Neural cell (in vitro differentiated cells): ENCODE data around the gene ZCCHC17. TPM values are rescaled to one million over a fixed set of nuclear protein-coding genes. Genes with fewer than 3 reads are reported as not detected.

Experiments used
- H2AFZ ChIP-seq: fragments of 200-600, 300-800 bp; sonication (generic), shearing (Covaris generic); 2 replicates; pipeline ENCODE4 v1.6.0; 2014; ENCODE audit warnings: low read depth, mild to moderate bottlenecking, antibody characterized with exemption, low read length, moderate library complexity
- H3F3A ChIP-seq: fragments of 200-600 bp; shearing (Covaris generic); 2 replicates; pipeline ENCODE4 v1.6.1; 2016; ENCODE audit warnings: mild to moderate bottlenecking, moderate library complexity, mixed read lengths, antibody characterized with exemption, low read length; ENCODE audit not compliant: insufficient read depth, poor library complexity, severe bottlenecking
- H3K27ac ChIP-seq: fragments of 200-600, 300-800 bp; sonication (generic), shearing (Covaris generic); 2 replicates; pipeline ENCODE4 v1.5.1; 2014; ENCODE audit warnings: mild to moderate bottlenecking, low read length, moderate library complexity
- H3K27me3 ChIP-seq: fragments of 300-800, 200-600 bp; sonication (generic), shearing (Covaris generic); 2 replicates; pipeline ENCODE4 v1.6.0; 2014; ENCODE audit warnings: mild to moderate bottlenecking, low read depth, low read length, moderate library complexity; ENCODE audit not compliant: insufficient read depth
- H3K36me3 ChIP-seq: fragments of 300-800, 200-600 bp; sonication (generic), shearing (Covaris generic); 2 replicates; pipeline ENCODE4 v1.5.1; 2014; ENCODE audit warnings: mild to moderate bottlenecking, antibody characterized with exemption, low read length, moderate library complexity; ENCODE audit not compliant: insufficient read depth
- H3K4me2 ChIP-seq: fragments of 300-800, 200-600 bp; sonication (generic), shearing (Covaris generic); 2 replicates; pipeline ENCODE4 v1.6.0; 2014; ENCODE audit warnings: mild to moderate bottlenecking, low read length
- H3K4me3 ChIP-seq: fragments of 300-800, 200-600 bp; sonication (generic), shearing (Covaris generic); 2 replicates; pipeline ENCODE4 v1.5.1; 2014; ENCODE audit warnings: mild to moderate bottlenecking, low read length, moderate library complexity
- H3K79me2 ChIP-seq: fragments of 200-600 bp; shearing (Covaris generic); replicated peaks from 2 replicates; pipeline ENCODE4 v1.6.0; 2014; ENCODE audit warnings: mild to moderate bottlenecking, low read length, moderate library complexity; ENCODE audit not compliant: insufficient read depth
- H3K9ac ChIP-seq: fragments of 300-800, 200-600 bp; sonication (generic), shearing (Covaris generic); 2 replicates; pipeline ENCODE4 v1.6.1; 2016; ENCODE audit warnings: mild to moderate bottlenecking, low read length, mixed read lengths
- H3K9me2 ChIP-seq: fragments of 200-600 bp; shearing (Covaris generic); 2 replicates; pipeline ENCODE4 v1.6.1; 2016; ENCODE audit warnings: mild to moderate bottlenecking, low read length, mixed read lengths; ENCODE audit not compliant: insufficient read depth
- H3K9me3 ChIP-seq: fragments of 200-600, 300-800 bp; sonication (generic), shearing (Covaris generic); 2 replicates; pipeline ENCODE4 v1.6.1; 2016; ENCODE audit warnings: mild to moderate bottlenecking, mixed run types, low read length, moderate library complexity, mixed read lengths
- H4K20me1 ChIP-seq: fragments of 200-600 bp; shearing (Covaris generic); 2 replicates; pipeline ENCODE4 v1.6.1; 2016; ENCODE audit warnings: mild to moderate bottlenecking, mixed run types; ENCODE audit not compliant: insufficient read depth
- CTCF ChIP-seq: fragments of 450-650 bp; IDR thresholded peaks from 2 replicates; pipeline ENCODE4 v1.5.1; 2014; ENCODE audit warnings: antibody characterized with exemption, mild to moderate bottlenecking, moderate library complexity; ENCODE audit not compliant: poor library complexity, severe bottlenecking
- EP300 ChIP-seq: fragments of 450-650 bp; conservative IDR thresholded peaks from 2 replicates; pipeline ENCODE4 v1.6.1; 2014; ENCODE audit warnings: antibody characterized with exemption, mild to moderate bottlenecking, moderate library complexity; ENCODE audit not compliant: poor library complexity, severe bottlenecking
- EZH2 ChIP-seq: fragments of 200-600, 300-800 bp; shearing (Covaris generic), sonication (generic); IDR thresholded peaks from 2 replicates; pipeline ENCODE4 v1.6.1; 2014; ENCODE audit warnings: antibody characterized with exemption, low read length, borderline replicate concordance, mild to moderate bottlenecking; ENCODE audit not compliant: insufficient read depth, poor library complexity, severe bottlenecking
- MXI1 ChIP-seq: fragments of 450-650 bp; conservative IDR thresholded peaks from 2 replicates; pipeline ENCODE4 v1.6.1; 2014; ENCODE audit warnings: antibody characterized with exemption, mild to moderate bottlenecking; ENCODE audit not compliant: poor library complexity, severe bottlenecking
- POLR2AphosphoS5 ChIP-seq: IDR thresholded peaks from 2 replicates; pipeline ENCODE4 v1.6.1; 2012
- RAD21 ChIP-seq: fragments of 450-650 bp; conservative IDR thresholded peaks from 2 replicates; pipeline ENCODE4 v1.6.1; 2014; ENCODE audit warnings: antibody characterized with exemption, mild to moderate bottlenecking, moderate library complexity
- REST ChIP-seq: IDR thresholded peaks from 2 replicates; pipeline ENCODE4 v1.6.1; 2012; ENCODE audit warnings: borderline replicate concordance
- SMC3 ChIP-seq: fragments of 450-650 bp; conservative IDR thresholded peaks from 2 replicates; pipeline ENCODE4 v1.6.1; 2014; ENCODE audit warnings: antibody characterized with exemption, mild to moderate bottlenecking, moderate library complexity; ENCODE audit not compliant: poor library complexity
- TAF1 ChIP-seq: IDR thresholded peaks from 2 replicates; pipeline ENCODE4 v1.6.1; 2012; ENCODE audit warnings: low read depth
- polyA plus RNA-seq: library from polyadenylated mRNA; depleted of rRNA; stranded (reverse); fragments of >200 nt; gene quantifications from 2 replicates; pipeline ENCODE4 v1.2.3, GENCODE V29; 2014

ZCCHC17 gene
- polyA plus RNA-seq, 1 donor from 2014 or later, result 146 TPM

GRCh38 chr1:31257213-31257612, 39.6 kb upstream of the ZCCHC17 start:
- H2AFZ ChIP-seq, result no peak overlapping the region
- TF ChIP-seq SMC3 (no peak), EP300 (no peak), REST (no peak), POLR2AphosphoS5 (no peak), RAD21 (no peak), CTCF (no peak), MXI1 (no peak), EZH2 (no peak), TAF1 (no peak)
- H3K79me2 ChIP-seq, result no peaks in the 10 kb centered on the region
- no peaks in the 10 kb centered on the region for H3F3A ChIP-seq
- no peak overlapping the region for H3K4me3 ChIP-seq
- no peak overlapping the region for H3K4me2 ChIP-seq
- no peaks in the 10 kb centered on the region for H3K36me3 ChIP-seq
- H3K9me2 ChIP-seq, result no peaks in the 10 kb centered on the region
- H3K27ac ChIP-seq, result no peak overlapping the region
- no peaks in the 10 kb centered on the region for H3K9me3 ChIP-seq
- H4K20me1 ChIP-seq, result no peaks in the 10 kb centered on the region
- H3K27me3 ChIP-seq, result no peaks in the 10 kb centered on the region
- no peak overlapping the region for H3K9ac ChIP-seq

- Histone ChIP-seq H2AFZ (no peak overlapping the region), H3K79me2 (no peaks in the 10 kb centered on the region), H3K27me3 (no peaks in the 10 kb centered on the region), H3K9ac (no peak overlapping the region), H3K9me3 (no peaks in the 10 kb centered on the region), H3K27ac (no peak overlapping the region), H3F3A (no peaks in the 10 kb centered on the region), H3K4me3 (no peak overlapping the region), H3K36me3 (no peaks in the 10 kb centered on the region), H3K4me2 (no peak overlapping the region), H4K20me1 (no peaks in the 10 kb centered on the region), H3K9me2 (no peaks in the 10 kb centered on the region)
- TF ChIP-seq MXI1 (no peak), SMC3 (no peak), REST (no peak), CTCF (no peak), EP300 (no peak), POLR2AphosphoS5 (no peak), EZH2 (no peak)
Observed at GRCh38 chr1:31258581-31258980, 38.3 kb upstream of the ZCCHC17 start.
